Stimulated activated CD8-positive, alpha-beta memory T cell treated with anti-CD3 and anti-CD28 coated beads, Interleukin-15, amount 100 ng/mL, for 1 hour (primary cell): Measurements from ENCODE around the gene EHD4.

Experiments used
- DNase-seq: peaks from one replicate; pipeline ENCODE4 v3.0.0-alpha.2; 2020; ENCODE audit warnings: low read depth

EHD4 gene

DNA sequence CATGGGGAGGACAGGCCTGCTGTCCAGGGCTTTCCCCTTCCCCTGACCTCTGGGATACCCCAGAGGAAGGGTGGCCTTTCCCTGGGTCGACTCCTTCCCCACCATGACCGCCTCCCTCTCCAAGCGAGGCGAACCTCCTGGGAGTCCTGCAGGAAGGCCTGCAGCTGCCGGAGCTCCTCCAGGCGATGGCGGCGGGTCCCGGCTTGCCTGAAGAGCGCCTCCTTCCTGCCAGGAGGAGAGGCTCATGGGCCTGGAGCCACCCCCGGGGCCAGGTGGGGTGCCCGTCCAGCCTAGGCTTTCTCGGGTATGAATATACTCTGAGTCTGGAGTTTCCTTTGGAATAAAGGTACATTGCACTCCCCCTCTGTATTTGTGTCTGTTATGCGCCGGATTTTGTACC lies 113.6 kb downstream of the EHD4 start:
- no peak for DNase-seq

DNA sequence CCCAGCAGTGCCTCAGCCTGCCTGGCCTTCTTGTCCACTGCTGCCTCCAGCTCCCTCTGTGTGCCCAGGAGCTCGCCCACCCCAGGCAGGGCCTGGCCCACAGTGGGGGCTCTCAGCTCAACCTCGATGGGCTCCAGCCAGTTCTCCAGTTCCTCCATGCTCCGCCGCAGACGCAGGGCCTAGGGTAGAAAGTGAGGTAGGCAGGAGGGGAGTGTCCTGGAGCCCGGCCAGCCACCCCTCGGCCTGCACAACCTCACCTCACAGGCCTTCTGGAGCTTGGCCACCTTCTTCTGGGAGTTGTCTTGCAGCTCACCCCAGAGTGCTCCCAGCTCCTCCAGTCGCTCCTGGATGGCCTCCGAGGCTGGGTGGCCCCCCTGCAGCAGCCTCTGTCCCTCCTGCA lies 115.0 kb downstream of the EHD4 start:
- DNase-seq = no peak

DNA sequence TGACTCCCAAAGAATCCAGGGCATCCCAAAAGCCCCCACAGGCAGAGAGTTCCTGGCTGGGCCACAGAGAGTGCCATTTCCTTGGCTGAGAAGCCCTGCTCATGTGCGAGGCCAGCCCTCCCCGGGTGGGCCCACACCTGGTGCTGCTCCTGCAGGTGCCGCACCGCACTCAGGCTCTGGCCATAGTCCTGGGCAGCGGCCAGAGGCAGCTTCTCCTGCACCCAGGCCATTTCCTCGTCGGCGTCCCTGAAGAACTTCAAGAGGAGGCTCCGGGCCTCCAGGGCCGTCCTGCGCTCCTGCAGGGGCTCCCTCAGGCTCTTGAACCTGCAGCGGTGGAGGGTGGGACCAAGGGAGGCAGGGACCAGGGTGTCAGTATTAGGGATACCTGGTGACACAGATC lies 115.6 kb downstream of the EHD4 start:
- DNase-seq = no peak

DNA sequence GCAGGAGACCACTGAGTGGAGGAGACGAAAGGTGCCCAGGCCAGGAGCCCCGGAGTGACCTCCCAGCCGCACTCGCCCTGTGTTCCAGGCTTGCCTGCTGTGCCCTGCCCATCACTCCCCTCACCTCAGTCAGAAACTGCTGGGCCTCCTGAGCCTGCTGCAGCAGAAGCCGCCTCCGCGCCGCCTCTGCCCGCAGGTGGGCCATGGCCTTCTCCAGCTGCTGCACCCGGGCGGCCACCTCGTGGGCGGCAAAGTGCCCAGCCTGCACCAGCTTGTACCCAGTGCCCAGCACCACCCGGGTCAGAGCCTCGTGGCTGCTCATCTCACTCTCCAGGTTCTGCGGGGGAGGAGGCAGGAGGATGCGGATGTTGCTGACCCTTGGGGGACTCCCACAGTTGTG lies 116.1 kb downstream of the EHD4 start:
- DNase-seq = no peak

DNA sequence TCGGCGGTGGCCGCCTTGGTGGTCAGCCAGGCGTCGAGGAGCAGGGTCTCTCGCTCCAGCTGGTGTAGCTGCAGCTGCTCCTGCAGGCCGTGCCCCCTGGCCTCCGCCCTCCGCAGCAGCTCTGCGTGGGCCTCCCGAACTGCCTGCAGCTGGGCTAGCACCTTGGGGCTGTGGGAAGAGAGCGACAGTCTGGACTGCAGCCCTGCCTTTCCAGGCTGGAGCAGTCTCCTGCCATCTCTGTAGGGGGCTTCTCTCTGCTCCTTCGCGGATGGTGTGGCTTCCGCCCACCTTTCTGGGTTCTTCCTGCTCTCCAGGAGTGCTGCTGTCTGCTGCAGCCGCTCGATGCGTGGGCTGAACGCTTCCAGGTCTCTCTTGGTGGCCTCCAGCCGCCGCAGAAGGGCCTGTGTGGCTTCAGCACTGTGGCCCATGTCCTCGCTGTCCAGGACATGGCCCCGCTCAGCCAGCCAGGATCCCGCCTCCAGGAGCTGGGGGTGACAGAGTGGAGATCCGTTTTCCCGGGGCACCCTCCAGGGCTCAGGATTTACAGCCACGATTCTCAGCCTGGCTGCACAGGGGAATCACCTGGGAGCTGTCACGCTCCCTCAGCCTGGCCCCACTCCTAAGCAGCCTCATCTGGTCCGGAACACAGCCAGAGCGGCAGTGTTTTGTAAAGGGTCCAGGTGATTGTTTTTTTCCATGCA lies 116.9 kb downstream of the EHD4 start:
- DNase-seq = no peak

DNA sequence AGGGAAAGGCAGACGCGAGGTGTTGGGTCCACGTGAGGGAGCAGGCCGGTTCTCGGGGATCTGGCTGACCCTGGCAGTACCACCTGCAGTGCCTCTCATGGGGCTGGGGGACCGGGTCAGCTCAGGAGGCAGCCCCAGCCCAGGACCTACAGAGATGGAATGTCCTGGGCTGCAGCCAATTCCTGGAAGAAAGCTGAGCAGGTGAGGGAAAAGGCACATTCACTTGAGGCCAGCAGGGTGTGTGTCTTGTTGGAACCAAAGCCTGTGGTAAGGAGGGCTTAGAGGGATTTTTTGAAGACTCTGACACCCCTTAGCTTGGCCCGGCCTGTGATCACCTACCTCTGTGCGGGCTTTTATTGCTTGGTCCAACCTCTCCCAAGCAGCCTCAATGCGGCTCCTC lies 117.9 kb downstream of the EHD4 start:
- DNase-seq = no peak

DNA sequence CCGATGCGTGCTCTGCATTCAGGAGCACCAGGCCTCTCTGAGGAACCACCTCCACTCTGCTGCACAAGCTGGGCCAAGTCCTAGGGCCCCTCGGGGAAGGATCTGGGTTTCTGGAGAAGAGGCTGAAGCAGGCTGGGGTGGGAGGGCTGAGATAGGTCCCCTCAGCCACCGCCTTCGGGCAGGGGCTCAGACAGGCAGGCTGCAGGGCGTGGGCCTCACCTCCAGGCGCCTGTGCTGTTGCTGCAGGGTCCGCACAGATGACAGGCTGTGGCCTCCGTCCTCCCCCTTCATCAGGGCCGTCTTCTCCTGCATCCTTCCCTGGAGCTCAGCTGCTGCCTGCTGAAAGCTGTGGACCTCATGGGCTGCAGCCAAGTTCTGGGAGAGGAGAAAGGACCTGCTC lies 118.5 kb downstream of the EHD4 start:
- no peak for DNase-seq

DNA sequence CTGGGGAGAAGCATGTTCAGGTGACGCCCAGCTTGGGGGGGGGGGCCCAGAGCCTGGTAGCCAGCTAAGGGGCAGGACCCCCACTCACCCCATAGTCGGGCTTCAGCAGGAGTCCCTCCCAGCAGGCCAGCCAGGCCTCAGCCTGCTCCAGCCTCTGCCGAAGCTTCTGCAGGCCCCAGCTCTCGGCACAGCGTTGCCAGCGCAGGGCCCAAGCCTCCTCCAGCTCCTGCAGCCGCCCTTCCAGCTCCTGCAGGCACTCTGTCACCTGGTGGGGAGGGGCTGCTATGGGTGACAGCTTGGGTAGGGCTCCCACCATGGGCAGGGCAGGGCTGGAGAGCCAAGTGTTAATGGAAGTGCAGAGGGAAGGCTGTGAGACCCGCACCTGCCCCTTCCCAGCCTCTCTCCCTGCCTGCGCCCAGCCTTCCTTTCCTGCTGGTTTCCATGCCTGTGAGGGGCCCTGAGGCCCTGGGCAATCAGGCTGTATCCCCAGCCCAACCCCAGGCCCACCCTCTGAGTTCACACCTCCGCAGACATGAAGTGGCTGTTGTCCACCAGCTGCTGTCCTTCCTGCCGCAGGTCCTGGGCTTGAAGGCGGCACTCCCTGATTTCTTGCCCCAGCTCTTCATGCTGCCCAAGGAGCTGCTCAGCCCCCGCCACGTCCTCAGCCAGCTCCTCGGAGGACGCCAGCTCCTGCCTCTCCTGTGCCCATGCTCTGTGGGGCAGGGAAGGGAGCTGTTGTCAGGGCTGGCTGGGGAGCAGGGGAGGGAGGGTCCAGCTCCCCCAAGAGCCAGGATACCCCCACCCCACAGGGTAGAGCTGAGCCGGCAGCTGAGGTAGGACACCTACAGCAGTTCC lies 119.4 kb downstream of the EHD4 start:
- DNase-seq = no peak

DNA sequence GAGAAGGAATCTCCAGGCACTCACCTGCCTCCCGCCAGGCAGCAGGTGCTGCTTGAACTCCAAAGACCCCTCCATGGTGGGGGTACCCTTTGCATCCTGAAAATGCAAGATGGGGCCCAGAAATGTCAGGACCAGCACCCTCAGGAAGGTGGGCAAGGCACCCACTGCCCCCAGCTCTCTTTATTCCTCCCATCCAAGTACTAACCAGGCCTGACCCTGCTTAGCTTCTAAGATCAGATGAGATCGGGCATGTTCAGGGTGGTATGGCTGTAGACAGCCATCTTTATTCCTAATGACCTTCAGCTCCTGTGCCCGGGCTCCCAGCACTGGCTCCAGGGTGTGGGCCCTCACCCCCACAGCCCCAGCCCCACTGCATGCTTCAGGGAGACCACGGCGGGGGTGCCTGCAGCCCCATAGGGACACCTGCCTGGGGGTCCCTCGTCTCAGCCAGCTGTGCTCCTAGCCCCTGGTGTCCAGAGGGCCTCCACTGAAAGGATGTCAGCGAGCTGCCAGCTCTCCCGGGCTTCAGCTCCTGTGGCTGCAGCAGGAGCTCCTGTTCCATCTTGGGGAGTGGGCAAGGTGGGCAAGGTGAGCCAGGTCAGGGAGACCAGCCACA lies 120.5 kb downstream of the EHD4 start:
- no peak for DNase-seq

DNA sequence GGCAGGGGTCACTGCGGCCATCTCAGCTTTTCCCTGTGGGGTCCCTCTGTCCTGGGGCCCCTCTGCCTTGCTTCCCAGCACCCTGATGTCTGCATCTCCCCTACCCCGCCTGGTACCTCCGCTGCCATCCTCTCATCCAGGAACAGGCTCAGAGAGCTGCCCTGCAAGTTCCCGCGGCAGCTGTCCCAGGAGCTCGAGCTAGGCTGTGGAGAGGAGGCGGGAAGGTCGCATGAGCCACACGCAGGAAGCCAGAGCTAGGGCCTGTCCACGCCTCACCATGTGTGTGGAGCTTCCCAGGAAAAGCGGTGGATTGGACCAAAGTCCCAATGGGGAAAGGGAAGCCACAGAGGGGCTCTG lies 121.2 kb downstream of the EHD4 start:
- no peak for DNase-seq

DNA sequence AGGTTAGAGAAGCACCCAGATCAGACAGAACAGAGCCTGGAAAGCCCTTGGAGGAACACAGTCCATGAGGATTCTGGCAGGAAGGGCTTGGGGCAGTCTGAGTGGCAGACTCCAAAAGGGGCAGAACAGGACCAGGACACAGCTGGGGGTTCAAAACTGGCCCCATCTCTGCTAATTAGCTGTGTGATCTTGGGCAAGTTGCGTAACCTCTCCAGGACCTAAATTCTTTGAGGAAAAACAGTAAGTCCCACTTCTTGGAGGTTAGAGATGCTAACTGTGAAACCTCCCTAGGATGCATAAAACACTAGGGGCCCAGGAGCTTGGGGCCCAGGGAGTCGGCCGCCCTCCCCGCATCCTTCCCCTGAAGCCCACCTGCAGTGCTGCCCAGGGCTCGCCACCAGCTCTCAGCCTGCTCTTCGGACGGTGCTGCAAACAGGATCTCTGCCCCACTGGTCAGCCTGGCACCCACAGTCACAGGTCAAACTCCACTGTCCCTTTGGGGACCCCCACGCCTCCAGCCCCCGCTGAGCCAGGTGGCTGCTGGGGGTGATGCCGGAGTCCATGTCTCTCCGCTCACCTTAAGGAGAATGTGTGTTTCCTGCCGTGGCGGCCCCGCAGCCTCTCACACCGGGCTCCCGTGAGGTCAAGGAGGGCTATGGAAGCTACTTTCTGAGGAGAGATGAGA lies 121.7 kb downstream of the EHD4 start:
- no peak for DNase-seq

DNA sequence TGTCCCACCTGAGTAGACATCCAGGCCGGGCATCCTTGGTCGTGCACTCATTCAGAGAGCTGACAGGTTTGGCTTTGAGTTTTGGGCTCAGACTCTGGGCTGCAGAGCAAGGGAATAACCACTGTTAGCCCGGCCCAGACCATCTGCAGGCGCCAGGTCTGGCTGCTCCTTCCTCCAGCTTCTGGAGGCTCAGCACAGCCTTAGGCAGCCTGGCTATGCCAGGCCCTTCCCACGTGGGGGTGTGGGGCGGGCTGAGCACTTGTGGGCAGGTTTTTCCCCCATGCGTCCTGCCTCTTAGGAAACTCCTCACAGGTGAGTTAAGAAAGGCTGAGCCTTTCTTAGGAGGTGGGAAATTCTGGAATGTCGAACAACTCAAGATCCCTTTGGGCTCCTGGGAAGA lies 122.5 kb downstream of the EHD4 start:
- no peak for DNase-seq

DNA sequence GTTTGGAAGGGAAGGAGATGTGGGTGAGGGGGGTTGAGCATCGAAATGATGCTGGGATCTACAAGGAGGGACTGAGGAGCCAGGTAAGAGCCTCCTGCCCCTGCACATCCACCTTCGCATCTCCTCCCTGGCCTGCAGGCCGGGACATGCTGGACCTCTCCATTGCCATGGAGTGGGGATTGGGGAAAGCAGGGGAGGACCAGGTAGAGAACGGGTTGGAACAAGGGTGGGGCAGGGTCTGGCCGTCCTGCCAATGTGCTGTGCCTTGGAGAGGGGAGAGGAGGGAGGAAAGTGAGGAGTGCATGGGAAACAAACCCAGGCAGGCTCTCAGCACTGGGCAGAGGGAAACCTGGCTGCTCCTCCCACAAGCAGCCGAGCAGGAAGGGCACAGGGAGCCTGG lies 123.2 kb downstream of the EHD4 start:
- no peak for DNase-seq

DNA sequence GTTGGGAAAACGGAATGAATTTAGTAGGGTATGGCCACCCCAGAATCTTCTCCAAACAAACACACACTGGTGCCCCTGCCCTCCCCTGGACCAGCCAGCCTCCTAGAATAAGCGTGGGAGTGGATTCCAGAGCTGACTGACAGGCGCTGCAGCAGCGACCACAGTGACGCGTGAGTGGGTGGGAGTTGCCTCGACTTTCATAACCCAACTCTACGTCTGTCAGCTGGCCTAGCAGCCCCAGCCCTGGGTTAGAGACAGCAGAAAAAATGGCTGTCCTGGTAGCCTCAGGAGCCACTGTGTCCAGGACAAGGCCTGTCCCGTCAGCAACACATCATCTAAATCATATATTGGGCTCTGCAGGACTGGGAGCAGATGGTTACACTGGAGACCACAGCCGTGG lies 123.7 kb downstream of the EHD4 start:
- DNase-seq = no peak

DNA sequence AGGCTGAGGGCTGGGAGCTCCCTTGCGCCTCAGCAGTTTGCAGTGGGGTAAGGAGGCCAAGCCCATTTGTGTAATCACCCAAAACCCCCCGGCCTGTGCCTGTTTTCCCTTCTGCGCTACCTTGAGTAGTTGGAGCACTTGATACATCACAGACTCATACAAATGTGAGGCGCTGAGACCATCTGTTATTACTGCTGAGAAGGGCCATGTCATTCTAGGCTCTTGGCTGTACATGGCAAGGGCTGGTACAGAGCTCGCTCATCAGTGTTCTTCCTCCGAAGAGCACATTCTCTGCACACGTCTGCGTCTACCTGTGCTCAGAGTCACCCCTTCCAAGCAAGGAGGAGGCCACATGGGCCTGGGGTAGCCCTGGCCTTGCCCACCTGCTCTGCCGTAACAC lies 124.4 kb downstream of the EHD4 start:
- no peak for DNase-seq

DNA sequence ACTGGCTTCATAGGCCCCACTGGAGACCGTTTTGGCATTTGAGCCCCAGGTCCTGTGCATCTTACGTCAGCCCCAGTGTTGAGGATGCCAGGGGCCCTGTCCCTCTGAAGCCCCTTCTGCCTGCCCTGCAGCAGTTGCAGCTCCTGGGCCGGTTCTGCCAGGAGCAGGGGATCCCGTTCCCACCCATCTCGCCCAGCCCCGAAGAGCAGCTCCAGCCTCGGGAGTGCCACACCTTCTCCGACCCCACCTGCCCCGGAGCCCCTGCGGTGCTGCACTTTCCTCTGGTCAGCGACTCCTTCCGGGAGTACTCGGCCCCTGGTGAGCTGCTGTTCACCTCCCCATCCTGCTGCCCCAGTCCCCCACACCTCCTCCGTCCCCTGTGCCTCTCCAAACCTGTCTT lies 125.2 kb downstream of the EHD4 start:
- DNase-seq = no peak
